HUES6 (cell line): ENCODE results near the gene NRP1.

Source experiments
- H3K27ac ChIP-seq: 2 replicates; pipeline ENCODE4 v1.7.0; 2013; ENCODE audit warnings: low read depth, mild to moderate bottlenecking, low read length, inconsistent platforms
- H3K27me3 ChIP-seq: 2 replicates; pipeline ENCODE4 v1.6.1; 2013; ENCODE audit warnings: low read length; ENCODE audit not compliant: control insufficient read depth, insufficient read depth
- H3K36me3 ChIP-seq: 2 replicates; pipeline ENCODE4 v1.6.1; 2013; ENCODE audit warnings: low read length; ENCODE audit not compliant: control insufficient read depth, insufficient read depth
- H3K4me1 ChIP-seq: 2 replicates; pipeline ENCODE4 v1.6.1; 2013; ENCODE audit warnings: low read length; ENCODE audit not compliant: control insufficient read depth, insufficient read depth
- H3K4me3 ChIP-seq: 2 replicates; pipeline ENCODE4 v1.5.1; 2013; ENCODE audit warnings: low read depth, low read length
- H3K9ac ChIP-seq: one replicate; pipeline ENCODE4 v1.6.1; 2013; ENCODE audit warnings: mild to moderate bottlenecking, low read length
- H3K9me3 ChIP-seq: 2 replicates; pipeline ENCODE4 v1.6.1; 2013; ENCODE audit warnings: low read depth, low read length; ENCODE audit not compliant: control insufficient read depth, insufficient read depth

Gene NRP1

DNA sequence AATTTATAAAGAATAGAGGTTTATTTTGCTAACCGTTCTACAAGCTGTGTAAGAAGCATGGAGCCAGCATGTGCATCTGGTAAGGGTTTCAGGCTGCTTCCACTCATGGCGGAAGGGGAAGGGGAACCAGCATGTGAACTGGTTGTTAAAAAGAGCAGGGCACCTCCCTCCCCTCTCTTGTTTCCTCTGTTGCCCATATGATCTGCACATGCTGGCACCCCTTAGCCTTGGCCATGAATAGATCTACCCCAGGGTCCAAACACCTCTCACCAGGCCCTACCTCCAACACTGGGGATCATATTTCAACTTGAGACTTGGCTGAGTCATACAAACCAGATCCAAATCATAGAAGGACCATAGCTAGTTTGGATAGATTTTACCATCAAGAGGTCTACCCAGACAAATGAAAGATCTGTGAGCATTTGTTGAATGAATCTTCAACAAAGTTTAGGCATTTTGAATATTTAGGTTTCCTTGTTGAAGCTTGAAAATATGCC, 36.0 kb upstream of the NRP1 start:
- H3K4me1 ChIP-seq, result no peaks in the 10 kb centered on the region
- no peaks in the 10 kb centered on the region for H3K36me3 ChIP-seq
- H3K9me3 ChIP-seq, result peaks cover 17% of the 10 kb centered on the region
- no peak overlapping the region for H3K4me3 ChIP-seq
- no peaks in the 10 kb centered on the region for H3K27me3 ChIP-seq
- H3K27ac ChIP-seq, result no peak overlapping the region
- no peak overlapping the region for H3K9ac ChIP-seq

DNA sequence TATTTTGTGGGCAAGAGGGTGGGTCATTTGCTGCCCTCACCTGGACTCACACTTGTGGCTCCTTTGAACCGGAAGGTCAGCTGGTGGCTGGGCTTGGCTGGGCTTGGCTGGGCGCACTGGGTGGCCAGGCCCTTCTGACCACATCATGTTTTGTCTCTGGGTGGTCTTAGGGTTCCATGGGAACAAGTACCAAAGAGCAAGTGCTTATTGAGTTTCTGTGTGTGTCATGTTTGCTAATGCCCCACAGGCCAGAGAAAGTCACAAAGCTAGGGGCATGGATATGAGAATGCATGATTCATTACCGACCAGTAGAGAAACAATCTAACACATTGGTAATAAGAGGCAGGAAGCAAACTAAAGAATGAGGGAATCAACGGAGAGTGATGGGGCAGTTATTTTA, 33.6 kb upstream of the NRP1 start:
- H3K27ac ChIP-seq, result no peak overlapping the region

DNA sequence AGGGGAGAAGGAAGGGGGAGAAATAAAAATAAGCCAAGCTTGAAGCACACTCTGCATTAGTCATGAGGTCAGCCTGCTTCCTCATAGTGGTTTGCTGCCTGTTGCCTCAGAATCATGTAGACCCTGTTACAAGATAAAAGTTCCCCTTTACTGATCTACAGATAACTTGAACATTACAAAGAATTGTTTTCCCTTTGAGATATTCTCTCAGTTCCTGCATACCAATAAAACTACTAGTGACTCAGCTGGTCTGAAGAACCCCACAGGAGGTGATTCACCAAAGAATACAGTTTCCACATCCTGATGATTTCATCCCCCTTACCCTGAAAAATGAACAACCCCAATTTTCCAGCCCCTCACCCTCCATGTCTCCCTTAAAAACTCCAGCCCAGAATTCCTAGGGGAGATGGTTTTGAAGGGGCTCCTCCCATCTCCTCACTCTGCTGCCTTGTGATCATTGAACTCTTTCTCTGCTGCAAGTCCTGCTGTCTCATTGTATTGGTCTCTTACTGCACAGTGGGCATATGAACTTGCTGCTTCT, 31.5 kb upstream of the NRP1 start:
- Histone ChIP-seq H3K9ac (no peak overlapping the region), H3K4me1 (no peaks in the 10 kb centered on the region), H3K4me3 (no peak overlapping the region), H3K27ac (no peak overlapping the region), H3K27me3 (no peaks in the 10 kb centered on the region), H3K9me3 (peaks cover 22% of the 10 kb centered on the region), H3K36me3 (no peaks in the 10 kb centered on the region)

More for the DNA sequence above, 33.6 kb upstream of the NRP1 start:
- no peaks in the 10 kb centered on the region for H3K4me1 ChIP-seq
- no peaks in the 10 kb centered on the region for H3K36me3 ChIP-seq
- no peaks in the 10 kb centered on the region for H3K27me3 ChIP-seq
- H3K4me3 ChIP-seq, result no peak overlapping the region
- no peak overlapping the region for H3K9ac ChIP-seq
- peaks cover 22% of the 10 kb centered on the region for H3K9me3 ChIP-seq

GRCh38 chr10:33365301-33365700, 30.8 kb upstream of the NRP1 start:
- no peak overlapping the region for H3K27ac ChIP-seq

GRCh38 chr10:33363106-33363505, 28.6 kb upstream of the NRP1 start:
- Histone ChIP-seq H3K9me3 (peaks cover 22% of the 10 kb centered on the region), H3K4me1 (no peaks in the 10 kb centered on the region), H3K27me3 (no peaks in the 10 kb centered on the region), H3K36me3 (no peaks in the 10 kb centered on the region), H3K27ac (no peak overlapping the region), H3K4me3 (no peak overlapping the region), H3K9ac (no peak overlapping the region)

More at GRCh38 chr10:33365301-33365700, 30.8 kb upstream of the NRP1 start:
- peaks cover 22% of the 10 kb centered on the region for H3K9me3 ChIP-seq
- no peaks in the 10 kb centered on the region for H3K4me1 ChIP-seq
- no peak overlapping the region for H3K4me3 ChIP-seq
- H3K27me3 ChIP-seq, result no peaks in the 10 kb centered on the region
- no peaks in the 10 kb centered on the region for H3K36me3 ChIP-seq
- H3K9ac ChIP-seq, result no peak overlapping the region

GRCh38 chr10:33358016-33358415, 23.5 kb upstream of the NRP1 start:
- Histone ChIP-seq H3K9me3 (no peaks in the 10 kb centered on the region), H3K4me3 (no peak overlapping the region), H3K27me3 (no peaks in the 10 kb centered on the region), H3K27ac (no peak overlapping the region), H3K36me3 (no peaks in the 10 kb centered on the region), H3K9ac (no peak overlapping the region), H3K4me1 (no peaks in the 10 kb centered on the region)

- no peaks in the 10 kb centered on the region for H3K36me3 ChIP-seq
- no peaks in the 10 kb centered on the region for H3K4me1 ChIP-seq
- no peaks in the 10 kb centered on the region for H3K9me3 ChIP-seq
- no peak overlapping the region for H3K27ac ChIP-seq
- no peaks in the 10 kb centered on the region for H3K27me3 ChIP-seq
- no peak overlapping the region for H3K9ac ChIP-seq
- H3K4me3 ChIP-seq, result no peak overlapping the region
Measured at GRCh38 chr10:33355274-33355673, 20.8 kb upstream of the NRP1 start.

DNA sequence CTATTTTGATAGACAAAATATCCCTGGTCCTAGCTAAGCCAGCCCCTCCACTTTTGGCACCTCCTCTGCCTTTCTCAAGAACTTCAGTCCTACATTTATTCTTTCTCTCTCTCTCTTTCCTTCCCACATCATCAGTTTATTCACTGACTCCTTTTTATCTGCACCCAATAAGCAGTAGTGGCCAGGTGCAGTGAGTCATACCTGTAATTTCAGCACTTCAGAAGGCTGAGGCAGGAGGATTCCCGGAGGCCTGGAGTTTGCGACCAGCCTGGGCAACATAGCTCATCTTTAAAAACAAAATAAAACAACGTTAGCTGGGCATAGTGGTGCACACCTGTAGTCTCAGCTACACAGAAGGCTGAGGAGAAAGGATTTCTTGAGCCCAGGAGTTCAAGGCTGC, 19.4 kb upstream of the NRP1 start:
- H3K27ac ChIP-seq, result no peak overlapping the region
- H3K36me3 ChIP-seq, result no peaks in the 10 kb centered on the region
- H3K4me3 ChIP-seq, result no peak overlapping the region
- no peaks in the 10 kb centered on the region for H3K9me3 ChIP-seq
- no peak overlapping the region for H3K9ac ChIP-seq
- no peaks in the 10 kb centered on the region for H3K4me1 ChIP-seq
- H3K27me3 ChIP-seq, result no peaks in the 10 kb centered on the region

DNA sequence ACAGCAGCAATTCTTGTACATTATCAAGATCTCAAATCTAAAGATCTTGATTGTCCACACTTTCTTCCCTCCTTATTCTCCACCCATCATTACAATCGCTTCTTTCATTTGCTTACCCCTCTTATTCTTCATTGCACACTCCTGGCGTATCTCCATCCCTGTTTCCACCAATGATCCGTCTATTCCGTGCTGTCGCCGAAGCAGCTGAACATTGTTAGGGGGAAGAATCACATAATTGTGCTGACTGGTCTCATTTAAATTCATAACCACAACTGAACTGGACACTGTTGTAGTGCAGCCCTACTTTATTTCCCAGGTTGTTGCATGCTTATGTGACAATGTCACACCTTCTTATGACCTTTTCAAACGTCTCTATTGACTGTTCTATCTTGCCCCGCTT, 18.9 kb upstream of the NRP1 start:
- H3K27me3 ChIP-seq, result no peaks in the 10 kb centered on the region

DNA sequence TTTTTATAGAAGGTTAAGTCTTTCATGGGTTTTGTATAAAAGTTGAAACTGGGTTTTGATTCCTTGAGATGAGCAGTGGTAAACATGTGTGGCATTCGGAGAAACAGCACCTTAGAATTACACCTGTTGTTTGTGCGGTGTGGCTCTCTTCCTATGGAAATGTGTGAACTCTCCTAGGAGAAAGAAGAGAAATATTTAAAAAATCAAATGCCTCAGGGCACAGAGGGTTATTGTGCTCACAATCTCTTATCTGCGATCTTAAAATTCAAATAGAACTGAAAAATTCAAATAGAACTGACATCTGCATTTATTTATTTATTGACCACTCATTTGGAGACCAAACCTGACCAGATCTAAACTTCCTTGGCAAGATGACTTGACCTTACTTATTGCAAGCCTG, 18.1 kb upstream of the NRP1 start:
- Histone ChIP-seq H3K27me3 (no peaks in the 10 kb centered on the region), H3K4me1 (no peaks in the 10 kb centered on the region)

More for the DNA sequence above, 18.9 kb upstream of the NRP1 start:
- Histone ChIP-seq H3K36me3 (no peaks in the 10 kb centered on the region), H3K4me1 (no peaks in the 10 kb centered on the region), H3K9me3 (no peaks in the 10 kb centered on the region), H3K27ac (no peak overlapping the region), H3K9ac (no peak overlapping the region), H3K4me3 (no peak overlapping the region)

DNA sequence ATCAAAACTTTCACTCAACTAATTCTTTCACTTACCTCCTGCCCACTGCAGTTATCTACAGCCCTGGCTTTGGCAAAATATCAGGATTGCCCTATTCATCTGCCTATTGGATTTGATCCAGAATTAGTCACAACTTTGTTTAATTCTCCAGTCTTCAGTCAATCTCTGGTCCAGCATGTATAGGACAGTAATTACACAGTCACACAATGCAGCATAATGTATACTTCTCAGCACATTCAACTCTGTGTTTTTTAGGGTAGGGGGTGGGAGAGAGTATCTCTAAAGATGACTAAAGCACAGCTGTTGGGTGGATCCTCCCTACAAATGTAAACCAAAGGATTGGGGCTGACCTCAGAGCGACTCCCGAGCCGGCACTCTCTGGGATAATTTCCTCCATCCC, 17.7 kb upstream of the NRP1 start:
- H3K27me3 ChIP-seq, result no peaks in the 10 kb centered on the region
- H3K27ac ChIP-seq, result no peak overlapping the region
- H3K9ac ChIP-seq, result no peak overlapping the region
- no peaks in the 10 kb centered on the region for H3K9me3 ChIP-seq
- H3K4me1 ChIP-seq, result no peaks in the 10 kb centered on the region
- no peaks in the 10 kb centered on the region for H3K36me3 ChIP-seq
- no peak overlapping the region for H3K4me3 ChIP-seq

More for the DNA sequence above, 18.1 kb upstream of the NRP1 start:
- Histone ChIP-seq H3K9me3 (no peaks in the 10 kb centered on the region), H3K27ac (no peak overlapping the region), H3K4me3 (no peak overlapping the region), H3K9ac (no peak overlapping the region), H3K36me3 (no peaks in the 10 kb centered on the region)

DNA sequence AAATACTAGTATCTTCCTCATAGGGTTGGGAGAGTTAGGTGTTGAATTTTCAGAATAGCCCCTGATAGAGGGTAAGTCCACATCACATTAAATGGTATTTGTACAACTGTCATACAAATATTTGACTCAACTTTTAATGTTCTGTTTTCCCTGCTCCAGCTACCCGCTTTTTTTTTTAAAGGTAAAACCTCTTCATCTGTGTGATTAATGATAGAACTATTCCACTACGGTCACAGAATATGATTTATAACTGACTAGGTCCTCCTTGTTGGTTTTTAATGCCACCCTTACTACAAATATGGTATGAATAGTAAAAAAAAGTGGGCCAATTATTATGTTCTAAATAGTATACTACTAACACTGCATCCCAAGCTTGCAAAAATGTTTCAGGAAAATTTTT, 15.6 kb upstream of the NRP1 start:
- Histone ChIP-seq H3K4me3 (no peak overlapping the region), H3K4me1 (no peaks in the 10 kb centered on the region), H3K36me3 (no peaks in the 10 kb centered on the region), H3K9ac (no peak overlapping the region), H3K27ac (no peak overlapping the region), H3K27me3 (no peaks in the 10 kb centered on the region), H3K9me3 (no peaks in the 10 kb centered on the region)
